ENCODE results near the gene PGAM5. TPM values are rescaled to one million over a fixed set of nuclear protein-coding genes. Genes with fewer than 3 reads are reported as not detected.

The PGAM5 gene
- total RNA-seq, 5 donors from 2014 or later (not counting 1 experiment from before 2014, with no cell fraction given): 21.3 to 32.4 (median 31.5) TPM

DNA sequence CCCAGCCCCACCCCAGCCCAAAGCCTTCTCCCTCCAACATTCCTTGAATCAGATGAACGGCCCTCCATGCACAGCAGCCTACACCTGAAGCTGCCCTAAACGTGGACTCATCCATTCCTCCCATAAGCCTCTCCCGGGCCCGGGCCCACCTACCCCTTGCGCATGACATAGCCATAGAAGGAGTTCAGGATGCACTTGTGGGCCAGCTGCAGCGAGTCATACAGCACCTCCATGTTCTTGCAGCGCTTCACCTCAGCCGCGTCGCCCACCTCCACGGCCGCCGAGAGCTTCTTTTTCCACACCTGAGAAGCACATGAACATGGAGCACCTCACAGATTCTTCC, 45.5 kb upstream of the PGAM5 start:
- POLR2A ChIA-PET: no interaction called here
- no peak overlapping the region for H3K4me3 Mint-ChIP-seq
- DNase-seq: no peak

GRCh38 chr12:132665794-132666193, 44.8 kb upstream of the PGAM5 start:
- ChIA-PET CTCF (no interaction called here), POLR2A (no interaction called here)
- Mint-ChIP-seq H3K27me3 (no peaks in the 10 kb centered on the region), H3K27ac (no peak overlapping the region), H3K36me3 (peaks cover 65% of the 10 kb centered on the region), H3K4me3 (no peak overlapping the region), H3K4me1 (peaks cover 9 to 21% (median 17%) of the 10 kb centered on the region in 3 donors), H3K9me3 (no peaks in the 10 kb centered on the region)
- WGBS (ENCODE audit: insufficient coverage): 100% methylated on average over 4 of the region's 6 CpGs
- H3K9me3 ChIP-seq: no peaks in the 10 kb centered on the region
- H3K4me3 ChIP-seq (ENCODE audit: control insufficient read depth in 1 of 2, extremely low read depth in 1 of 2, low read length in 1 of 2): no peak overlapping the region
- H3K27me3 ChIP-seq (replicated peaks in 1 of 2; ENCODE audit: control insufficient read depth in 2 of 2, extremely low read depth in 1 of 2, insufficient read depth in 2 of 2, low read length in 1 of 2): no peaks in the 10 kb centered on the region
- H3K27ac ChIP-seq (ENCODE audit: low read length): no peak overlapping the region
- H3K36me3 ChIP-seq (ENCODE audit: control insufficient read depth in 2 of 2, extremely low read depth in 1 of 2, insufficient read depth in 1 of 2, low read length in 1 of 2): peaks cover 13 to 73% of the 10 kb centered on the region in 2 donors
- DNase-seq (no peak), ATAC-seq (replicated peaks in 1 of 4) (no peak)
- peaks cover 6% of the 10 kb centered on the region in 2 experiments for H3K4me1 ChIP-seq (ENCODE audit: control insufficient read depth in 1 of 2, extremely low read depth in 1 of 2, insufficient read depth in 2 of 2, low read length in 2 of 2)

More for the DNA sequence above, 45.5 kb upstream of the PGAM5 start:
- Histone ChIP-seq H3K27ac (ENCODE audit: low read length) (no peak overlapping the region), H3K36me3 (ENCODE audit: control insufficient read depth in 2 of 2, extremely low read depth in 1 of 2, insufficient read depth in 1 of 2, low read length in 1 of 2) (peaks cover 13 to 79% of the 10 kb centered on the region in 2 donors), H3K27me3 (replicated peaks in 1 of 2; ENCODE audit: control insufficient read depth in 2 of 2, extremely low read depth in 1 of 2, insufficient read depth in 2 of 2, low read length in 1 of 2) (no peaks in the 10 kb centered on the region), H3K4me1 (ENCODE audit: control insufficient read depth in 1 of 2, extremely low read depth in 1 of 2, insufficient read depth in 2 of 2, low read length in 2 of 2) (peaks cover 7 to 8% of the 10 kb centered on the region in 2 experiments), H3K4me3 (ENCODE audit: control insufficient read depth in 1 of 2, extremely low read depth in 1 of 2, low read length in 1 of 2) (no peak overlapping the region), H3K9me3 (no peaks in the 10 kb centered on the region)
- no peak for ATAC-seq (replicated peaks in 1 of 4)
- WGBS (ENCODE audit: insufficient coverage): 98% methylated on average over 13 of the region's 13 CpGs
- peaks cover 70% of the 10 kb centered on the region for H3K36me3 Mint-ChIP-seq
- no peaks in the 10 kb centered on the region for H3K27me3 Mint-ChIP-seq
- H3K9me3 Mint-ChIP-seq: no peaks in the 10 kb centered on the region
- CTCF ChIA-PET: no interaction called here
- peak overlapping the region in 1 of 2 donors; percentile 5 for H3K27ac Mint-ChIP-seq
- peaks cover 10 to 23% (median 21%) of the 10 kb centered on the region in 3 donors for H3K4me1 Mint-ChIP-seq

DNA sequence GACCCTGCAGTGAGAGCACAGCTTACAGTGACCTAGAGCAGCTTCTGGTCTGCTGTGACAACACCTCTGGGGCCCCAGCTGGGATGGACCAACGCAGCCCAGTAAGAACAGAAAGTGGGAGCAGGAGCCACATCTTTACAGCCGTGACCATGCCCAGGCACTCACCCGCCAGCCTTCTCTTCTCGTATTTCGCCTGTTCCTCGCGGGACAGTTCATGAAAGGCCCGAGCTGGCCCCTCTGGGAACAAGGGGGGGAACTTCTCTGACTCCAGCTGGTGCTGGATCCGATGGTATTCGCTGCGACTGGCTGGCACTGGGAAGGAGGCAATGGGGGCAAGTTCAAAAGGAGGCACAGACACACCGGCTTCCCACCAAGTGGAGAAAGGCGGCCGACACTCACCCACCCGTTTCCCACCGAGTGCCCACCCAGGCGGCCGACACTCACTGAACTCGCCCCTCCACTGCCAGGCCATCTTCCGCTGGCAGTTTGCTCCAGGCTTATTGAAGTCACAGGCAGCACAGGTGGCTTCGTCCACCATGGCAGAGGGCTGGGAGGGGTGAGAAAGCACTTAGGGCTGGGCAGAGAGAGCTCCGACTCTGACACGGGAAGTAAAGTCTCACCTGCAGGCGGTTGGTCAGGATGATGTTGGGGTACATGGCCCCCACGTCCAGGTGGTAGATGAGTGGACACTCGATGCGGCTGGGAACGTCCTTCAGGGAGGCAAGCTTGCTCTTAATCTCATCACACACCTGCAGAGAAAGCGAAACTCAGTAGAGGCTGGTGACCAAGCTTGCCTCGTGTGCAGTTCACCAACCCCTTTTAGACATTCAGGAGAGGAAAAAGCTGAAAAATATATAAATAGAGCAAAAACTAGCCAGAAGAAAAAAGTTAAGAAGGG, 42.2 kb upstream of the PGAM5 start:
- WGBS (ENCODE audit: insufficient coverage): over 99% methylated on average over 26 of the region's 30 CpGs
- ChIA-PET POLR2A (no interaction called here), CTCF (no interaction called here)
- Histone ChIP-seq H3K4me3 (ENCODE audit: control insufficient read depth in 1 of 2, extremely low read depth in 1 of 2, low read length in 1 of 2) (no peak overlapping the region), H3K36me3 (ENCODE audit: control insufficient read depth in 2 of 2, extremely low read depth in 1 of 2, insufficient read depth in 1 of 2, low read length in 1 of 2) (peaks cover 18 to 67% of the 10 kb centered on the region in 2 donors), H3K9me3 (no peaks in the 10 kb centered on the region), H3K4me1 (ENCODE audit: control insufficient read depth in 1 of 2, extremely low read depth in 1 of 2, insufficient read depth in 2 of 2, low read length in 2 of 2) (peaks cover 0 to 8% of the 10 kb centered on the region in 2 experiments), H3K27me3 (replicated peaks in 1 of 2; ENCODE audit: control insufficient read depth in 2 of 2, extremely low read depth in 1 of 2, insufficient read depth in 2 of 2, low read length in 1 of 2) (no peaks in the 10 kb centered on the region), H3K27ac (ENCODE audit: low read length) (no peak overlapping the region)
- H3K4me3 Mint-ChIP-seq: no peak overlapping the region
- no peak overlapping the region for H3K27ac Mint-ChIP-seq
- peaks cover 53% of the 10 kb centered on the region for H3K36me3 Mint-ChIP-seq
- H3K27me3 Mint-ChIP-seq: no peaks in the 10 kb centered on the region
- no peak for ATAC-seq (replicated peaks in 1 of 4)
- DNase-seq: no peak
- H3K9me3 Mint-ChIP-seq: no peaks in the 10 kb centered on the region
- H3K4me1 Mint-ChIP-seq: peaks cover 0 to 6% (median 4%) of the 10 kb centered on the region in 3 donors

DNA sequence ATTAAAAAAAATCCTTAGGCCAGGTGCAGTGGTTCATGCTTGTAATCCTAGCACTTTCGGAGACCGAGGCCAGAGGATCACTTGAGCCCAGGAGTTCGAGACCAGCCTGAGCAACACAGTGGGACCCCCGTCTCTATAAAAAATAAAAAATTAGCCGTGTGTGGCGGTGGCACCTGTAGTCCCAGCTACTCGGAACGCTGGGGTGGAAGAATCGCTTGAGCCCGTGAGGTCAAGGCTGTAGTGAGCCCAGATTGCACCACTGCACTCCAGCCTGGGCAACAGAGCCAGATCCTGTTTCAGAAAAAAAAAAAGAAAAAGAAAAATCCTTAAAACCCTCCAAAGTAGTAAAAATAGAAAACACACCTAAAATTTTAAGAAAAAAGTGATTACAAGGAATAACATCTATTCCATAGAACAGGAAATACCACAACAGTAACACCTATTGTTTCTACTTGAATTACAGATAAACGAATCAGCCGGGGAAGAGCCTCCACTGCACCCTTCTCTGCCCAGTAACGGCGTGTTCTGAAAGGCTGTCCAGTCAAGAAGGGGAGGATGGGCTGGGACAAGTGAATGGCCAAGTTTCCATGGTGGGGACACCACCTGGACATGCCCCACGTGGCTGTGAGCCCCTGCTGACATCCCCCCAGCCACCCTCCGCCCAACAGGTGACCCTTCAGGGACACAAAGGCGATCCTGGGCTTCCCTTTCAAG, 41.3 kb upstream of the PGAM5 start:
- no peak for ATAC-seq (replicated peaks in 1 of 4)
- peaks cover 0 to 5% (median 4%) of the 10 kb centered on the region in 3 donors for H3K4me1 Mint-ChIP-seq
- Histone ChIP-seq H3K4me1 (ENCODE audit: control insufficient read depth in 1 of 2, extremely low read depth in 1 of 2, insufficient read depth in 2 of 2, low read length in 2 of 2) (peaks cover 0 to 8% of the 10 kb centered on the region in 2 experiments), H3K36me3 (ENCODE audit: control insufficient read depth in 2 of 2, extremely low read depth in 1 of 2, insufficient read depth in 1 of 2, low read length in 1 of 2) (peaks cover 18 to 61% of the 10 kb centered on the region in 2 donors), H3K27ac (ENCODE audit: low read length) (no peak overlapping the region), H3K9me3 (no peaks in the 10 kb centered on the region), H3K27me3 (replicated peaks in 1 of 2; ENCODE audit: control insufficient read depth in 2 of 2, extremely low read depth in 1 of 2, insufficient read depth in 2 of 2, low read length in 1 of 2) (no peaks in the 10 kb centered on the region), H3K4me3 (ENCODE audit: control insufficient read depth in 1 of 2, extremely low read depth in 1 of 2, low read length in 1 of 2) (no peak overlapping the region)
- peaks cover 54% of the 10 kb centered on the region for H3K36me3 Mint-ChIP-seq
- H3K4me3 Mint-ChIP-seq: no peak overlapping the region
- no peak for DNase-seq
- no peaks in the 10 kb centered on the region for H3K27me3 Mint-ChIP-seq
- H3K9me3 Mint-ChIP-seq: no peaks in the 10 kb centered on the region
- ChIA-PET POLR2A (no interaction called here), CTCF (no interaction called here)
- no peak overlapping the region for H3K27ac Mint-ChIP-seq
- WGBS (ENCODE audit: insufficient coverage): 95% methylated on average over 11 of the region's 17 CpGs

DNA sequence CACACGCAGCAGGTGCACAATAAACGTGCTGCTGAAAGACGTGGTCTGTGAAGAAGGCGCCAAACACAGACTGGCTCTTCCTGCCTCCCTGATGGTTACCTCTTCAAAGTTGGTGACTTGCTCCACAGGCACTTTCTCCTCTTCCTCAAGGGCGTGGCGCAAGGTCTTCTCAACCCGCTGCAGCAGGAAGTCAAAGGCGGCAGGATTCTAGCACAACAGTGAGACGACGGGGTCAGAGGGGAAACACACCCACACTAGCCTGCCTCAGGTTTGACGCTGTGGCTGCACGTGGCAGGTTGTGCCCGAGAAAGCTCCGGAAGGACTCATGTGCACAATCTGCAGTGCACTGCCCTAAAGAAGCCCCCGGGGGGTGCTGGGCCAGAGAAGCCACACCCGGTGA, 38.5 kb upstream of the PGAM5 start:
- 51% methylated on average over 12 of the region's 16 CpGs for WGBS (ENCODE audit: insufficient coverage)
- Mint-ChIP-seq H3K36me3 (peaks cover 51% of the 10 kb centered on the region), H3K27me3 (no peaks in the 10 kb centered on the region), H3K27ac (peak overlapping the region; percentile 47 to 78), H3K4me1 (peaks cover 0 to 5% (median 4%) of the 10 kb centered on the region in 3 donors), H3K9me3 (no peaks in the 10 kb centered on the region), H3K4me3 (no peak overlapping the region)
- Histone ChIP-seq H3K9me3 (no peaks in the 10 kb centered on the region), H3K36me3 (ENCODE audit: control insufficient read depth in 2 of 2, extremely low read depth in 1 of 2, insufficient read depth in 1 of 2, low read length in 1 of 2) (peaks cover 19 to 67% of the 10 kb centered on the region in 2 donors), H3K4me3 (ENCODE audit: control insufficient read depth in 1 of 2, extremely low read depth in 1 of 2, low read length in 1 of 2) (no peak overlapping the region), H3K27ac (ENCODE audit: low read length) (no peak overlapping the region), H3K4me1 (ENCODE audit: control insufficient read depth in 1 of 2, extremely low read depth in 1 of 2, insufficient read depth in 2 of 2, low read length in 2 of 2) (peaks cover 0 to 8% of the 10 kb centered on the region in 2 experiments), H3K27me3 (replicated peaks in 1 of 2; ENCODE audit: control insufficient read depth in 2 of 2, extremely low read depth in 1 of 2, insufficient read depth in 2 of 2, low read length in 1 of 2) (no peaks in the 10 kb centered on the region)
- ChIA-PET POLR2A (no interaction called here), CTCF (no interaction called here)
- DNase-seq (no peak), ATAC-seq (replicated peaks in 1 of 4) (peak in 1 of 4 experiments; percentile 48)

DNA sequence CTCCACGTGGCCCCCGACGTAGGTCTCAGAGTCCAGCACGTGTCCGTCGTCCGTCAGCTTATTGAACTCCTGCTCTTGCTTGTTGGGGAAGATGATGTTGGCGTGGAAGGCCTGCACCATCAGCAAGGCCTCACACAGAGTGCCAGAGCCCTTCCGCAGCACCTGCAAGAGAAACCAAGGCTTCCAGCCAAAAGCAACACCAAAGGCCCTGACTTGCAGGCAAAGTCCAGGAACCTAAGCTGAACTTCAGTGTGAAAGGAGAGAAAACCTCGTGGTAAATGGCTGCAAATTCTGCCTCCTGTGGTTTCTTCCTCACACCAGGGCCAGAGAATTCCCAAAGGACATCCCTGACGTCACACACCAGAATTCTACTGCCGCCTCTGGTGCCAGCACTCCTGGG, 38.0 kb upstream of the PGAM5 start:
- ChIA-PET CTCF (no interaction called here), POLR2A (no interaction called here)
- Mint-ChIP-seq H3K27me3 (no peaks in the 10 kb centered on the region), H3K9me3 (no peaks in the 10 kb centered on the region), H3K4me3 (no peak overlapping the region), H3K4me1 (peaks cover 0 to 5% (median 4%) of the 10 kb centered on the region in 3 donors), H3K36me3 (peaks cover 51% of the 10 kb centered on the region), H3K27ac (no peak overlapping the region)
- H3K36me3 ChIP-seq (ENCODE audit: control insufficient read depth in 2 of 2, extremely low read depth in 1 of 2, insufficient read depth in 1 of 2, low read length in 1 of 2): peaks cover 15 to 68% of the 10 kb centered on the region in 2 donors
- ATAC-seq (replicated peaks in 1 of 4): no peak
- peaks cover 0 to 8% of the 10 kb centered on the region in 2 experiments for H3K4me1 ChIP-seq (ENCODE audit: control insufficient read depth in 1 of 2, extremely low read depth in 1 of 2, insufficient read depth in 2 of 2, low read length in 2 of 2)
- H3K4me3 ChIP-seq (ENCODE audit: control insufficient read depth in 1 of 2, extremely low read depth in 1 of 2, low read length in 1 of 2): no peak overlapping the region
- DNase-seq: no peak
- no peaks in the 10 kb centered on the region for H3K9me3 ChIP-seq
- WGBS (ENCODE audit: insufficient coverage): 99% methylated on average over 11 of the region's 12 CpGs
- H3K27me3 ChIP-seq (replicated peaks in 1 of 2; ENCODE audit: control insufficient read depth in 2 of 2, extremely low read depth in 1 of 2, insufficient read depth in 2 of 2, low read length in 1 of 2): no peaks in the 10 kb centered on the region
- no peak overlapping the region for H3K27ac ChIP-seq (ENCODE audit: low read length)
